ENCODE measurements around the gene KRTAP5-2.

GRCh38 chr11:1567052-1567720, 30.9 kb downstream of the KRTAP5-2 start:
- no peak for TF ChIP-seq EGR1 (IDR thresholded peaks at IDR 0.05)
- TF ChIP-seq TCF12 (IDR thresholded peaks at IDR 0.05; ENCODE audit: low read depth), result no peak
- TF ChIP-seq YY1 (IDR thresholded peaks at IDR 0.05; ENCODE audit: low read depth), result no peak
- TF ChIP-seq USF1 (IDR thresholded peaks at IDR 0.05), result no peak
- TF ChIP-seq RAD21 (IDR thresholded peaks at IDR 0.05; ENCODE audit: low read depth), result no peak
- TF ChIP-seq TAF1 (IDR thresholded peaks at IDR 0.05; ENCODE audit: low read depth), result no peak
- no peak for TF ChIP-seq FOXM1 (IDR thresholded peaks at IDR 0.05; ENCODE audit: borderline replicate concordance, low read depth)
- TF ChIP-seq REST (IDR thresholded peaks at IDR 0.05; ENCODE audit: low read depth), result no peak
